ENCODE data around the gene CENPT.

DNA sequence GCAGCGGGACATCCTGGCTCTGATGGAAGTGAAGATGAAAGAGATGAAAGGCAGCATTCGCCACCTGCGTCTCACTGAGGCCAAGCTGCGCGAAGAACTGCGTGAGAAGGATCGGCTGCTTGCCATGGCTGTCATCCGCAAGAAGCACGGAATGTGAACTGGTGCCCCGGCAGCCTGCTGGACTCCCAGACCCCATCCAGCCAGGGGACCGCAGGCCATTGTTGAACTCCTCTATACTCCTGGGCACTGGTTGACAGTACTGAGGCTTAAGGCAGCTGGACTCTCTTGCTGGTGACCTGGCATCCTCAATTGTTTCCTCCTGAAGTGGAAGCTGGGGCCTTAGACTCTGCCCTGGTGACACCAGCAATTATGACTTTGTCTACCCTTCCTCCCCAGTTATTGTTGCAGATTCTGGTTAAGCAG lies 4.1 kb downstream of the CENPT start:
- TF ChIP-seq, protein P1, sequence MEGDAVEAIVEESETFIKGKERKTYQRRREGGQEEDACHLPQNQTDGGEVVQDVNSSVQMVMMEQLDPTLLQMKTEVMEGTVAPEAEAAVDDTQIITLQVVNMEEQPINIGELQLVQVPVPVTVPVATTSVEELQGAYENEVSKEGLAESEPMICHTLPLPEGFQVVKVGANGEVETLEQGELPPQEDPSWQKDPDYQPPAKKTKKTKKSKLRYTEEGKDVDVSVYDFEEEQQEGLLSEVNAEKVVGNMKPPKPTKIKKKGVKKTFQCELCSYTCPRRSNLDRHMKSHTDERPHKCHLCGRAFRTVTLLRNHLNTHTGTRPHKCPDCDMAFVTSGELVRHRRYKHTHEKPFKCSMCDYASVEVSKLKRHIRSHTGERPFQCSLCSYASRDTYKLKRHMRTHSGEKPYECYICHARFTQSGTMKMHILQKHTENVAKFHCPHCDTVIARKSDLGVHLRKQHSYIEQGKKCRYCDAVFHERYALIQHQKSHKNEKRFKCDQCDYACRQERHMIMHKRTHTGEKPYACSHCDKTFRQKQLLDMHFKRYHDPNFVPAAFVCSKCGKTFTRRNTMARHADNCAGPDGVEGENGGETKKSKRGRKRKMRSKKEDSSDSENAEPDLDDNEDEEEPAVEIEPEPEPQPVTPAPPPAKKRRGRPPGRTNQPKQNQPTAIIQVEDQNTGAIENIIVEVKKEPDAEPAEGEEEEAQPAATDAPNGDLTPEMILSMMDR (IDR thresholded peaks at IDR 0.05): no peak
- TF ChIP-seq ZFX (IDR thresholded peaks at IDR 0.05; ENCODE audit: borderline replicate concordance): no peak
